M059J (cell line): ENCODE results near the gene MIER1. TPM values are rescaled to one million over a fixed set of nuclear protein-coding genes. Genes with fewer than 3 reads are reported as not detected.

ENCODE experiments used
- DNase-seq: peaks from one replicate; pipeline ENCODE4 v3.0.0-alpha.2; 2012; ENCODE audit warnings: low read depth
- total RNA-seq: library from RNA; depleted of rRNA; stranded (reverse); fragments of >200 nt; shearing (Covaris generic); gene quantifications from 2 replicates; pipeline ENCODE4 v1.2.3, GENCODE V29; 2014; rRNA removed

MIER1 gene
- total RNA-seq, 1 experiment from 2014 or later, result 26.3 TPM

GRCh38 chr1:66996018-66996682 is 71.4 kb downstream of the MIER1 start:
- DNase-seq, result peak; percentile 68

- DNase-seq, result no peak
Measured at GRCh38 chr1:66998972-66999371, 74.2 kb downstream of the MIER1 start.

GRCh38 chr1:66999640-67000400 is 75.0 kb downstream of the MIER1 start:
- no peak for DNase-seq

- no peak for DNase-seq
Measured at GRCh38 chr1:67001682-67002425, 77.1 kb downstream of the MIER1 start.

- no peak for DNase-seq
Measured at GRCh38 chr1:67004176-67004575, 79.4 kb downstream of the MIER1 start.

- DNase-seq, result no peak
Measured at GRCh38 chr1:67005068-67005467, 80.3 kb downstream of the MIER1 start.

GRCh38 chr1:67009792-67010191 is 85.0 kb downstream of the MIER1 start:
- no peak for DNase-seq

- DNase-seq, result peak; percentile 86
Measured at GRCh38 chr1:67013573-67013972, 88.8 kb downstream of the MIER1 start.

GRCh38 chr1:67018574-67018973 is 93.8 kb downstream of the MIER1 start:
- no peak for DNase-seq

GRCh38 chr1:67019121-67019520 is 94.3 kb downstream of the MIER1 start:
- DNase-seq, result peak; percentile 44

- DNase-seq, result peak; percentile 96
Measured at GRCh38 chr1:67019600-67020136, 94.9 kb downstream of the MIER1 start.

GRCh38 chr1:67020304-67020703 is 95.5 kb downstream of the MIER1 start:
- peak; percentile 59 for DNase-seq

- DNase-seq, result no peak
Measured at GRCh38 chr1:67020765-67021164, 96.0 kb downstream of the MIER1 start.

GRCh38 chr1:67029472-67029871 is 104.7 kb downstream of the MIER1 start:
- no peak for DNase-seq

- no peak for DNase-seq
Measured at GRCh38 chr1:67031121-67031858, 106.5 kb downstream of the MIER1 start.

- DNase-seq, result no peak
Measured at GRCh38 chr1:67031859-67032247, 107.1 kb downstream of the MIER1 start.

Other genes with a start within 250 kb of the MIER1 start
- 5.2 and 7.8 TPM in 2 replicates for gene DYNLT5, start 172.5 kb upstream of the MIER1 start, total RNA-seq
- gene INSL5, start 123.7 kb upstream of the MIER1 start, total RNA-seq, result 0.57 TPM in 1 of 2 replicates, not detected in the other
- 4.3 and 5.9 TPM in 2 replicates for gene DNAI4, start 134 bp upstream of the MIER1 start, total RNA-seq
- 13.1 and 20.1 TPM in 2 replicates for gene SLC35D1, start 129.2 kb downstream of the MIER1 start, total RNA-seq
- not detected in 2 replicates for gene C1orf141, start 210.0 kb downstream of the MIER1 start, total RNA-seq
- 0.07 TPM in 1 of 2 replicates, not detected in the other for gene IL23R, start 241.5 kb downstream of the MIER1 start, total RNA-seq